VCaP (cell line): ENCODE measurements around the gene CHRNA9.

Experiments
- H3K27ac ChIP-seq: fragments of 450-650 bp; 2 replicates; pipeline ENCODE4 v1.5.1; 2017
- CTCF ChIP-seq: fragments of 450-650 bp; conservative IDR thresholded peaks from 2 replicates; pipeline ENCODE4 v1.5.1; 2017; ENCODE audit warnings: mild to moderate bottlenecking, moderate library complexity

The CHRNA9 gene

DNA sequence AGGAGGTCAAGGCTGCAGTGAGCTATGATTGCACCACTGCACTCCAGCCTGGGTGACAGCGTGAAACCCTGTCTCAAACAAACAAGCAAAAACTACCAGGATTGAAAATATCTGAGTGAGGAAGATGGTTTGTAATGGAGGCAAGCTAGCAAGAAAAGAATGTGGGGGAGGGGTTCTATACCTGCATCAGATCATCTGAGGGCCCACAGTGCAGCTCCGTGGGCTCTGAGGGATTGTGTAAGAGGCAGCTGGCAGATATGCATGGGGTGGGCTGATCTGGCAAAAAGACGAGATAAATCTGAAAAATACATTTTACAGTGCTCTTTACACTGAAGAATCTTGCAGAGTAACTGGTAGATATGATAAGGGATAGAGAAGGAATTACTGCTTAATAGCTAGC lies 28.9 kb upstream of the CHRNA9 start:
- no peak overlapping the region for H3K27ac ChIP-seq
- no peak for TF ChIP-seq CTCF

DNA sequence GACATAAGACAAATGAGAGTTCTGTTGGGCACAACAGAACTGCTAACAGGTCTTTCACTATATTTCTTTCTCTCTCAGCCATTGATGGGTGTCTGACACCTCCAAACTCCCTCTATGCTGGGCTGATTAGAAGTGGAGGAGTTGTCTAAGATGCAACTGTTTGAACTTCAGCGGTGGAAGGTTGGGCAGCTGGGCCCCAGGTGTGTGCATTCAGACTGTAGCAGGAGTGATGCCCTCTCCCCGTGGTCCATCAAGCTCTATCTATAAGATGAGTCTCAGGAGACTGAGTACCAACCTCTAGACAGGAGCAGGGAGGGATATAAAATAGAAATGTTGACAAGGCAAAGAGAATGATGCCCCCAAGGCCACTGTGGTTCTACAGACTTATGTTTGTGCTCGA lies 28.2 kb upstream of the CHRNA9 start:
- TF ChIP-seq CTCF = no peak
- no peak overlapping the region for H3K27ac ChIP-seq

DNA sequence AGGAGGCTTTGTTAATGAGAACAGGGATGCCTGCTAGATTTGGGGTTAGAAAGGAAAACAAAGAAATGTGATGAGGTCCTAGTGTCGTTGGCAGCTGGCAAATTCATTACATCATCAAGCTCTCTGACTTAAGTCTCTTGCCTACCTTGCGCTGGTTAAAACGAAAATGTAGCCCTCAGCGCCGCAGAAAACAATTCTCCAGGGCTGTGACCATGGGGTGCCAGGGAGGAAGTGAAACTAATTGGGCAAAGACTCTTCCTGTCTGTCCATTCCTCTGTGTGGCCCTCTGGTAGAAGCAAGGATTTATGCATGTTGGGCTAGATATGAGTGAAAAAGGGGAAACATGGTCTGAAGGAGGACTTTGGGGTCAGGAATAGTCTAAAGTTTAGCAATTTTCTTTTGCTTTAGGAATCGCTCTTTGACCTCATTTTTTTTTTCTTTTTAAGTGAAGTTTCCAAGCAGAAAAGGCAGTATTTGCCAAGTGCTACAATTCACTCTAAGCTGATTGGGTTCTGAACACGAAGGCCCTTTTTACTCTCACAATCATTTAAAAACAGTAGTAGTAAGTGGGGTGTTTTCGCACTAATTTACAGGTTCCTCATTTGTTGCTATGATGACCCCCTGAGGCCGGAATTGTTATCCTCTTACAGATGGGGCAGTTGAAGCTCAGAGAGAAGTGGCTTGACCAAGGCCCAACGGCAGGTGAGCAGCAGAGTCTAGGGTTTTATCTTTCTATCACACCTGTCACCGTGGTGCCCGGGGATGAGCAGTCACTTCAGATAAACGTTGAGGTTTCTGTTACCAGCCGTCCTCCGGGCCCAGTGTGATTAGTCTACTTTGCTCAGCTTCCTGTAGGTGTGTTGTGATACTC lies 27.3 kb upstream of the CHRNA9 start:
- TF ChIP-seq CTCF = no peak
- no peak overlapping the region for H3K27ac ChIP-seq

GRCh38 chr4:40308528-40309122 lies 26.5 kb upstream of the CHRNA9 start:
- TF ChIP-seq CTCF = no peak
- peak overlapping the region; percentile 24; the same call in 1 of the 2 replicates for H3K27ac ChIP-seq

- TF ChIP-seq CTCF = peak; percentile 94
- H3K27ac ChIP-seq = peak overlapping the region; percentile 24; the same call in 1 of the 2 replicates
Measured at GRCh38 chr4:40309250-40309774, 25.8 kb upstream of the CHRNA9 start.

DNA sequence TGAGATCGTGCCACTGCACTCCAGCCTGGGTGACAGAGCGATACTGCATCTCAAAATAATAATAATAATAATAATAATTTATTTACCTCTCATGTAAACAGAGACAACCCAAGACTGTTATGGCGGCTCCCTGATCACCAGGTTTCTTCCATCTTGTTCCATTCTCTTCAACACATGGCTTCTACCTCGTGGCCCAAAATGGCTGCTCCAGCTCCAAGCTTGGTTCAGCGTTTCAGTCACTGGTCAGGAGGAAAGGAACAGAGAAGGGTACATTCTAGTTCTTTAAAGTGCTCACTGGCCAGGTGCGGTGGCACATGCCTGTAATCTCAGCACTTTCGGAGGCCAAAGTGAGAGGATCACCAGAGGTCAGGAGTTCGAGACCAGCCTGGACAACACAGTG lies 24.9 kb upstream of the CHRNA9 start:
- TF ChIP-seq CTCF = no peak
- H3K27ac ChIP-seq = no peak overlapping the region

DNA sequence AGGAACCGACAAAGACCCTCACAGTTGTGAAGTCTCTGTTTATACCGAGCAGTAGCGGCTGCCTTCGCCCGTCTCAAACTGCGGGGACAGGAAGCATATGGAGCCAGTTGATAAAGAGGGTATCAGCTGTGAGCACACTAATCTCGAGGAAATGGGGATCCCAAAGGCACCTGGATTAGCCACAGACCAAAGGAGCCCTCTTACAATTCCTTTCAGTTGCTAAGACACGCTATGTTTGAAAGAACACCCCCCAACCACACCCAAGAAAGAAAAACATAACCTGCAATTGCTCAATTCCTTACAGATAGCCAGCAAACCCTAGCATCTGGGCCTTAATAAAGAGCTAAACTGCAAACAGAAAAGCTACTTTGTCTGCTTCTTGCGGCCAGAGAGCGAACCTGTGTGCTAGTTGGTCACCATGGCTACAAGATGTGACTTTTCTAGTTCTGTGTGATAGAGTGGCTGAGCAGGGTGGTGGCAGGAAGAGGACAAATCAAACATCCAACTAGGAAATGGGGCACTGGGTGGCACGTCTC lies 23.3 kb upstream of the CHRNA9 start:
- H3K27ac ChIP-seq = peak overlapping the region; percentile 76
- TF ChIP-seq CTCF = no peak
